Activated naive CD4-positive, alpha-beta T cell treated with anti-CD3 and anti-CD28 coated beads for 36 hours (primary cell): ENCODE measurements around the gene NEDD4L. TPM values are rescaled to one million over a fixed set of nuclear protein-coding genes. Genes with fewer than 3 reads are reported as not detected.

Experiments
- CTCF ChIA-PET: fragments of 350-600 bp; sonication (Branson Sonifier 250); formaldehyde crosslinking; loops from one replicate; lab custom pipeline; 2021; ENCODE audit warnings: antibody characterized with exemption; lab: Charles Lee
- DNase-seq: peaks from one replicate; pipeline ENCODE4 v3.0.0-alpha.2; 2020
- H3K27ac Mint-ChIP-seq: one replicate; pipeline ENCODE4 v1.8.0; 2021; ENCODE audit warnings: mild to moderate bottlenecking, mixed read lengths
- H3K27me3 Mint-ChIP-seq: one replicate; pipeline ENCODE4 v1.8.0; 2021; ENCODE audit warnings: low read depth, mixed read lengths
- H3K36me3 Mint-ChIP-seq: one replicate; pipeline ENCODE4 v1.8.0; 2021; ENCODE audit warnings: low read depth, mixed read lengths
- H3K4me1 Mint-ChIP-seq: one replicate; pipeline ENCODE4 v1.8.0; 2021; ENCODE audit warnings: low read depth, mixed read lengths
- H3K4me3 Mint-ChIP-seq: one replicate; pipeline ENCODE4 v1.8.0; 2021; ENCODE audit warnings: mild to moderate bottlenecking, moderate library complexity, mixed read lengths
- H3K9me3 Mint-ChIP-seq: one replicate; pipeline ENCODE4 v1.8.0; 2021; ENCODE audit warnings: mixed read lengths
- intact Hi-C: fragments of 100-400 bp; cut with micrococcal nuclease; formaldehyde crosslinking; loops from one replicate; pipeline ENCODE4 v1.15.1; 2023
- total RNA-seq, 2 experiments: library from RNA; stranded (reverse); gene quantifications; one replicate each; pipeline ENCODE4 v1.2.3, GENCODE V29; 2021

Gene NEDD4L
- total RNA-seq, 2 experiments from 2014 or later: 5.3 to 5.6 TPM

DNA sequence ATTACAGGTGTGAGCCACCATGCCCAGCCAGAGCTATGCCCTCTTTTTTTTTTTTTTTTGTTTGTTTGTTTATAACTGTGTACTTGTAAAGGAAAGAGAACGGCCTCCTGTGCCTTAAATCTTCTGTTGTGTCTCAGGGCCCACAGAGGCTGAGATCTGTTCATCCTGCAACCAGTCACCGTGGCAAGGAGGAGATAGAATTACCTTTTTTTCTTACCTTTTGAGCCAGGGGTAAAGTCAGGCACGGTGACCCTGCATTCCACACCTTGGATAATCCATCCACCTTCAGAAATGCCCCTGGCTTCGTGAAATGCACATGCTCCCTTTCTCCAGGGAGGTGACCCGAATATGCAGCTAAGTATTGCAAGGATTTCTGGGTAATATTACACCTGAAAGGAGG lies 12.8 kb downstream of the NEDD4L start:
- CTCF ChIA-PET: interaction anchor here (1.1 to 2.0 kb wide), 2 partner anchors 14 to 16 kb away, joined by 3 to 5 read pairs; no protein-coding TSS in a partner anchor

DNA sequence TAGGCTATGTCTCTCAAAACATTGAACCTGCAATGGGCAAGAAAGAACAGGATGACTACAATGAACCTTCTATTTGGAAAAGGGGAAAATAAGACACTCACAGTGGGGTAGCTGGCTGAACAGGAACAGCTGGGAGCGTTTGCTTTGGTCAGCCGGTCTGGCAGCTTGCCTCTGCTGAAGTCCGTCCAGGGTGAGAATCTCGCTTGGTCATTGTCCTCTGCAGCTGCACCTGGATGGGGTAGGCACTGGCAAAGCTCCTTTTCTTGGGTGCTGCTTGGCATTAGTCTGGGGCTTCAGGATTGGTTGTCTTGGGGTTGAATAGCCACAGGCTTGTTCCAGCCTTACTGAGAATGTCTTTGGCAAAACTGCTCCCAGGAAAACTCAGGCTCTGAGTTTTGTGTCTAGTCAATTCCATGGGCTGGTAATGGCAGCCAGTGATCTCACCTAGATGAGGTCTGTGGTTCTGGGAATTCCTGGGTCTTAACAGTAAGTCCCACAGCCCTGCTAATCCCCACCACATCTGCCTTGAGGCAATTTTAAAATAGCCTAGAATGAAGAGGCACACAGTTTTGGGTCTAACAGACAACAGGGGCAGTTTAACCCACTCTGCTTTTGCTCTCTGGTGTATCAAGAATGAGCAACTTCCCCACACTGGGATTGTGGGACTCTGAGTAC lies 13.4 kb downstream of the NEDD4L start:
- Mint-ChIP-seq H3K4me1 (no peaks in the 10 kb centered on the region), H3K4me3 (no peak overlapping the region), H3K27ac (no peak overlapping the region), H3K27me3 (peaks cover 2% of the 10 kb centered on the region), H3K9me3 (no peaks in the 10 kb centered on the region), H3K36me3 (no peaks in the 10 kb centered on the region)
- intact Hi-C loops: no loop called here
- no peak for DNase-seq
- CTCF ChIA-PET: interaction anchor here (1.1 to 2.0 kb wide), 2 partner anchors 14 to 16 kb away, joined by 3 to 5 read pairs; no protein-coding TSS in a partner anchor

More for the DNA sequence above, 12.8 kb downstream of the NEDD4L start:
- intact Hi-C loops: no loop called here
- peaks cover 5% of the 10 kb centered on the region for H3K4me1 Mint-ChIP-seq
- no peak overlapping the region for H3K27ac Mint-ChIP-seq
- H3K9me3 Mint-ChIP-seq: no peaks in the 10 kb centered on the region
- H3K4me3 Mint-ChIP-seq: no peak overlapping the region
- H3K36me3 Mint-ChIP-seq: no peaks in the 10 kb centered on the region
- H3K27me3 Mint-ChIP-seq: peaks cover 2% of the 10 kb centered on the region
- no peak for DNase-seq

DNA sequence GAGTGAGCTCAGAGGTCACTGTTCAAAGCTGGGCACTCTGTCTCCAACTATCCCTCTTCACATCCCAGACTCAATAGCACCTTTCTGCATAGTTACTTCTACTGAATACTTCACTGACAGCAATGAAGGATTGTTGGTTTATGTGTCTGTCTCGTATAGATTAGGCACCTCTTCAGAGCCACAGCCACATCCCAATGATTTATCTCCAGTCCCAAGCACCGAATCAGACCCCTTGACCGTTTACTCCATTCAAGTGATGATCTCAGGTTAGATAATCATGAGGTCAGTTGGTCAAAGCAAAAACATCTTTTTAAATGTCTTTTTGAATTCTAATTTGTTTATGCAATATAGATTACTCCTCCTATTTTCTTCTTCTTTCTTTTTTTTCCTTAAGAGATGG lies 14.7 kb downstream of the NEDD4L start:
- peaks cover 2% of the 10 kb centered on the region for H3K27me3 Mint-ChIP-seq
- H3K9me3 Mint-ChIP-seq: no peaks in the 10 kb centered on the region
- H3K36me3 Mint-ChIP-seq: no peaks in the 10 kb centered on the region
- no peak overlapping the region for H3K27ac Mint-ChIP-seq
- no peaks in the 10 kb centered on the region for H3K4me1 Mint-ChIP-seq
- H3K4me3 Mint-ChIP-seq: no peak overlapping the region
- intact Hi-C loops: no loop called here
- no peak for DNase-seq
- CTCF ChIA-PET: no interaction called here

DNA sequence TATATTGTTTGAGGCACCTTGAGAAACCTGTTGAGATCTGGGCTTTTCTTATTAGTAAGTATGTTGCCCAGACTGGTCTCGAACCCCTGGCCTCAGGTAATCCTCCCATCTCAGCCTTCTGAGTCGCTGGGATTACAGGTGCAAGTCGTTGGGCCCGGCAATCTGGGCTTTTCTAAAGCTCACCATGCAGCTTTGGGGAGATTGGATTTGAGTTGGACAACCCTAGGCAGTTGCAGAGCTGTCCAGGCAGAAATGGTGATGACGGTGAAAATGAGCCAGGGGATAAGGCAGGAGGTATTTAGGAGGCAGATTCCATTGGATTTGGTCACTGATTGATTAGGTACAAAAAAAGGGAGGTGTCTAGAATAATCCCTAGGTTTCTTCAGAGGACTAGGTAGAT lies 16.2 kb downstream of the NEDD4L start:
- Mint-ChIP-seq H3K27me3 (peaks cover 2% of the 10 kb centered on the region), H3K4me3 (no peak overlapping the region), H3K9me3 (no peaks in the 10 kb centered on the region), H3K36me3 (no peaks in the 10 kb centered on the region), H3K4me1 (no peaks in the 10 kb centered on the region), H3K27ac (no peak overlapping the region)
- CTCF ChIA-PET: interaction anchor here (1.6 kb wide), 1 partner anchor 8 kb away, joined by 7 read pairs; no protein-coding TSS in a partner anchor
- intact Hi-C loops: no loop called here
- no peak for DNase-seq

DNA sequence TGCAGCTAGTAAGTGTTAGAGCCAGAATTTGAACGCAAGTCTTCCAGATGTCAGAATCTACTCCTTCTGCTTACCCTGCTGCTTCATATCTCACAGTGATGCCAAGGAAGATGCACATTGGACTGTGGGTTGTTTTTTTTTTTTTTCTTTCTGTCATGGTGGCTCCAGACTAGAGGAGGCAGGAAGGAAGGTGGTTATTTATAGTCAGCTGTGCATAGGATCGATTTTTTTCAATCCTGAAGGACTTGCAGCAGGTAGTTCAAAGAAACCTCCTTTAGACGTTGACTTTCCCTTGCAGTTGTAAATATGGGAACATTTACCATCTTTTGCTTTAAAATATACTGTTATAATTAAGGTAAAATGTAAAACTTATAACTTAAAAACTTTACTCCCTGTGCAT lies 17.3 kb downstream of the NEDD4L start:
- DNase-seq: no peak
- intact Hi-C loops: no loop called here
- CTCF ChIA-PET: interaction anchor here (1.4 to 1.6 kb wide), 2 partner anchors 9 to 18 kb away, joined by 4 to 7 read pairs; partner anchors contain the start of gene NEDD4L
- Mint-ChIP-seq H3K27ac (no peak overlapping the region), H3K9me3 (no peaks in the 10 kb centered on the region), H3K4me1 (no peaks in the 10 kb centered on the region), H3K36me3 (no peaks in the 10 kb centered on the region), H3K4me3 (no peak overlapping the region), H3K27me3 (no peaks in the 10 kb centered on the region)

DNA sequence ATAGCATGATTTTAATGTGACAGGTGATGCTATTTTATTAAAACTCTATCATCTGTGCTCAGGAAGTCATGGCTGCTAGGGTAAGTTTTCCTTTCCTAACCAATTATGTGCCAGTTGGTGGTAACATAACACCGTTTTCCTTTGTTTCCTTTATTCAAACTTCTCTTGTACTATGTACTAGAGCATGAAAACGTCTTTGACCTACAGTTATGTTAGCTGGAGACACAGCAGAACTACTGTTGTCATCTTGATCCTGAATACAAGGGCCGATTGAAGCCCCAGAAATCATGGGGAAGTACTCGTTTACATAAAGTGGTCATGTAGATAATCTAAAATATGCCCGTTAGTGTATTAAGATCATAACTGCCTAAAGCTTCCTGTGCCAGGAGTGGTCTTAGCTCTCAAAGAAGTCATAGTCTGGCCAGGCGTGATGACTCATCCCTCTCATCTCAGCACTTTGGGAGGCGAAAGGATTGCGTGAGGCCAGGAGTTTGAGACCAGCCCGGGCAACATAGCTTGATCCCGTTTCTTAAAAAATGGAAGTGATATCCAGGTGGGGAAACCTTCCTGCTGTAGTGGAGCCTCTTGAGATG lies 20.5 kb downstream of the NEDD4L start:
- no peaks in the 10 kb centered on the region for H3K4me1 Mint-ChIP-seq
- H3K4me3 Mint-ChIP-seq: no peak overlapping the region
- no peaks in the 10 kb centered on the region for H3K36me3 Mint-ChIP-seq
- peaks cover 6% of the 10 kb centered on the region for H3K27me3 Mint-ChIP-seq
- H3K27ac Mint-ChIP-seq: no peak overlapping the region
- intact Hi-C loops: no loop called here
- CTCF ChIA-PET: interaction anchor here (0.9 to 1.4 kb wide), 2 partner anchors 71 to 183 kb away, joined by 3 read pairs; no protein-coding TSS in a partner anchor
- H3K9me3 Mint-ChIP-seq: no peaks in the 10 kb centered on the region
- no peak for DNase-seq

DNA sequence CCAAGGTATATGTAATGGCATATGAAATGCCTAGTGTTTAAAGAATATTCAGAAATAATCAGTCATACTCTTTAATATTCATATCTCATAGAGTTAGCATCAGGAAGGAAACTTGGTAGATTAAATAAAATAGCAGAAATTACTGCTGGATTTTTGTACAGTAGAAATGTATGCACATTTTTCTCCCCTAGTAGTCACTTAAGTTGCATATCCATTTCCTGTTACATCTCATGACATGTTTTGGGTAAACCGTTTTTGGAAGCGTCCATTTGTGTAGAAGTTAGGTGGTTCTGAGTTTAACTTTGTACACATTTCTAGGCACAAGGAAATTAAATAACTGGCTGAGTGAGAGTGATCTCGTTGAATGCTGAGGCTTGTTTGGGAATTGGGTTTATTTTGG lies 21.9 kb downstream of the NEDD4L start:
- intact Hi-C loops: no loop called here
- H3K36me3 Mint-ChIP-seq: no peaks in the 10 kb centered on the region

DNA sequence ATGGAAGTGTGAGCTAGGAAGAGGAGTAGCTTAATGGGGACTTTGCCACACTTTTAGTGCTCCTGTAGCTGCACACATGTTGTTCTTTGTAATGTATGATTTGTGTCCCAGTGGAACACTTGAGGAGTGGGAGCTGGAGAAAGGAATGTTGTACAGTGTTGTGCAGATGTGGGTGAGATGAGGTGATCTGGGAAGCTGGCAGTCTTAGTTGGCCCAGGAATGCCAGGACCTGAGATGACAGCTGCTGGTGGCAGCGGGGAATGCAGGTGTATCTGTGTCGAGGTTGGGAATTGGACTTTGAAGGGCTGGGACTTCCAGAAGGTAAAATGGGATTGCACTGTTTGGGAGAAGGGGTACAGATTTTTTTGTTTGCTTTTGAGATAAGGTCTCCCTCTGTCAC lies 23.6 kb downstream of the NEDD4L start:
- CTCF ChIA-PET: interaction anchor here (0.6 kb wide), 1 partner anchor 269 kb away, joined by 4 read pairs; no protein-coding TSS in a partner anchor
- Mint-ChIP-seq H3K36me3 (no peaks in the 10 kb centered on the region), H3K4me3 (no peak overlapping the region), H3K4me1 (no peaks in the 10 kb centered on the region), H3K27ac (no peak overlapping the region), H3K27me3 (peaks cover 6% of the 10 kb centered on the region), H3K9me3 (no peaks in the 10 kb centered on the region)
- intact Hi-C loops: no loop called here
- no peak for DNase-seq

More for the DNA sequence above, 21.9 kb downstream of the NEDD4L start:
- no peak overlapping the region for H3K27ac Mint-ChIP-seq
- H3K4me1 Mint-ChIP-seq: no peaks in the 10 kb centered on the region
- H3K27me3 Mint-ChIP-seq: peaks cover 6% of the 10 kb centered on the region
- no peak overlapping the region for H3K4me3 Mint-ChIP-seq
- DNase-seq: no peak
- no peaks in the 10 kb centered on the region for H3K9me3 Mint-ChIP-seq
- CTCF ChIA-PET: interaction anchor here (1.4 kb wide), 1 partner anchor 70 kb away, joined by 3 read pairs; no protein-coding TSS in a partner anchor

DNA sequence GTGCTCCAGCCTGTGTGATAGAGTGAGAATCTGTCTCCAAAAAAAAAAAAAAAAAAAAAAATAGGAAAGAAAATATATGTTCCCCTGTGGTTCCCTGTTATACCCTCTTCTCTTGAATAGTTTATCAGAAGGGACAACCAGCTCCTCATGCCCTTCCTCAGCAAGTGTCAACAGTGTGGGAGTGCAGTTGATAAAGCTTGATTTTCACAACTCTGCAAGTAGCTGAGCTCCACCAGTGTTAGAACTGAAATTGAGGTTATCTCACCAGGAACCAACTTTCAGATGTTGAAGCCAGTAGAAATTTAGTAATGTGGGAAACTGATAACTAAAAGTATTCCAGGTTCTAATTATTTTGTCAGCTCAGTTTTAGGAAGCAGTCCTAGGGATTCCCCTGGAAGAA lies 25.1 kb downstream of the NEDD4L start:
- CTCF ChIA-PET: interaction anchor here (0.6 to 1.4 kb wide), 3 partner anchors 53 to 130 kb away, joined by 4 to 6 read pairs (median 4); no protein-coding TSS in a partner anchor

DNA sequence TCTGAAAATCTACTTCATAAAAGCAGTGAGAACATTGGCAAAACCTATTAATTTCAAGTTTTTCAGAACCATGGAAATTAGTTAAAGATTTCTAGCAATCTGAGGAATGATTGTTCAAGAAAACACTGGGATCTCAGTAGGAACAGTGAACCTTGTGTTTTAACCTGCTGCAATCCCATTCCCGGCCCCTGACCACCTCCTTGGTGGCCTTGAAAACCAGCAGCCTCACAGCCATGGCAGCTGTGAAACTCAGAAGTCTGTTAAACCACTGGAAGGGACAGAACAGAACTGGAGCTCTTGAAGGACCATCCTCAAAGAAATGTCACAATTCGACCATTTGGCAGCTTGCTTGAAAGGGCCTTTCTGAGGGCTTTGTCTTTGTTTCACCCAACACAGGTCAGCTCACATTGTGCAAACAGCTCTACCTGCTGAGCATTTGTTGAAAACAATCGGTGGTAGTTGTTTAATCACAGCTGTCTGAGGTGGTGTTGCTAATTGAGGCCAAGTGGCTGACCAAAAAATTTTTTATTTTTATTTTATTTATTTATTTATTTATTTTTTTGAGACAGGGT lies 25.8 kb downstream of the NEDD4L start:
- Mint-ChIP-seq H3K9me3 (no peaks in the 10 kb centered on the region), H3K27ac (no peak overlapping the region), H3K4me1 (no peaks in the 10 kb centered on the region), H3K4me3 (no peak overlapping the region), H3K36me3 (no peaks in the 10 kb centered on the region), H3K27me3 (peaks cover 10% of the 10 kb centered on the region)
- no peak for DNase-seq
- CTCF ChIA-PET: interaction anchor here (1.0 to 1.4 kb wide), 3 partner anchors 25 to 52 kb away, joined by 3 to 4 read pairs (median 3); no protein-coding TSS in a partner anchor
- intact Hi-C loops: no loop called here

More for the DNA sequence above, 25.1 kb downstream of the NEDD4L start:
- peaks cover 10% of the 10 kb centered on the region for H3K27me3 Mint-ChIP-seq
- intact Hi-C loops: no loop called here
- H3K4me3 Mint-ChIP-seq: no peak overlapping the region
- H3K9me3 Mint-ChIP-seq: no peaks in the 10 kb centered on the region
- no peak overlapping the region for H3K27ac Mint-ChIP-seq
- no peak for DNase-seq
- H3K36me3 Mint-ChIP-seq: no peaks in the 10 kb centered on the region
- H3K4me1 Mint-ChIP-seq: no peaks in the 10 kb centered on the region

DNA sequence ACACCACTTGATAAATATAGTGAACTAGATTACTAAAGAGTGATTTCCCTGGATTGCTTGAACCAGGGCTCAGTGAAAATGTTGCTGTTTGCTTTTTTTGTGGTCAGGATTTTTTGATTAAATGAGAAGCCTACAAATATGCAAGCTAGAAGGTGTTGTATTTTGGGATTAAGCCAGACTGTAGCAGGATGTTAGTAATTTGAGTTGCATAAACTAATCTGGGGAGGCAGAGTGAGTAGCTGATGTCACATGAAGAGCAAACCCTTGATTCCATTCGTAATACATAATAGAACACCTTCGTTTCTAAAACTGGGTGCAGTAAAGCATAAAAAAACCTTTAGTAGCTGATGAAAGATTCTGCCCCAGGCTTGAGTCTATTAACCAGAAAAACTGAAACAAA lies 32.0 kb downstream of the NEDD4L start:
- peaks cover 12% of the 10 kb centered on the region for H3K27me3 Mint-ChIP-seq
- no peaks in the 10 kb centered on the region for H3K36me3 Mint-ChIP-seq
- no peaks in the 10 kb centered on the region for H3K9me3 Mint-ChIP-seq
- DNase-seq: no peak
- intact Hi-C loops: no loop called here
- no peaks in the 10 kb centered on the region for H3K4me1 Mint-ChIP-seq
- H3K4me3 Mint-ChIP-seq: no peak overlapping the region
- CTCF ChIA-PET: interaction anchor here (0.9 to 1.1 kb wide), 2 partner anchors 32 to 46 kb away, joined by 3 read pairs; no protein-coding TSS in a partner anchor
- no peak overlapping the region for H3K27ac Mint-ChIP-seq

DNA sequence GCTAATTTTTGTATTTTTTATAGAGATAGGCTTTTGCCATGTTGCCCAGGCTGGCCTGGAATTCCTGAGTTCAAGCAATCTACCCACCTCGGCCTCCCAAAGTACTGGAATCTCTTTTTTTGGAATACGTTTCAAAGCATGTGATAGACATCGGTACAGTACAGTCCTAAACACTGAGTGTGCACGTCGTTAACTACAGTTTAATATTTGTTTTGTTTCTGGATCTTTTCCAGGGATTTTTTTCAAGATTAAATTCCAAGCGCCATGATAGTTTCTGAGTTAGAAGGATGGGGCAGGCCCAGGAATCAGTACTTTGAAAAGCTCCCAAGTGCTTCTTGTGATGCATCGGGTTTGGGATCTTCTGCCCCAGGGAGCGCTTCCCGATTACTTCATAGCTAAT lies 33.3 kb downstream of the NEDD4L start:
- no peak for DNase-seq
- H3K4me3 Mint-ChIP-seq: no peak overlapping the region
- no peaks in the 10 kb centered on the region for H3K36me3 Mint-ChIP-seq
- H3K4me1 Mint-ChIP-seq: no peaks in the 10 kb centered on the region
- H3K27me3 Mint-ChIP-seq: peaks cover 12% of the 10 kb centered on the region
- H3K9me3 Mint-ChIP-seq: no peaks in the 10 kb centered on the region
- intact Hi-C loops: no loop called here
- H3K27ac Mint-ChIP-seq: no peak overlapping the region
- CTCF ChIA-PET: no interaction called here
